Chondrocyte (in vitro differentiated cells): ENCODE results near the gene RAPGEF3. TPM values are rescaled to one million over a fixed set of nuclear protein-coding genes. Genes with fewer than 3 reads are reported as not detected.

Experiments
- DNase-seq: peaks from one replicate; pipeline ENCODE4 v3.0.0; 2021; ENCODE audit warnings: mixed read lengths, low spot score
- H3K27ac Mint-ChIP-seq: one replicate; pipeline ENCODE4 v1.8.0; 2021; ENCODE audit warnings: mild to moderate bottlenecking, moderate library complexity, mixed read lengths; ENCODE audit not compliant: unreplicated experiment
- H3K27me3 Mint-ChIP-seq: 2 replicates; pipeline ENCODE4 v1.8.0; 2021; ENCODE audit warnings: low read depth, mixed read lengths
- H3K36me3 Mint-ChIP-seq: 2 replicates; pipeline ENCODE4 v1.8.0; 2021; ENCODE audit warnings: low read depth, mixed read lengths
- H3K4me1 Mint-ChIP-seq: 2 replicates; pipeline ENCODE4 v1.8.0; 2021; ENCODE audit warnings: low read depth, mild to moderate bottlenecking, mixed read lengths
- H3K4me3 Mint-ChIP-seq: one replicate; pipeline ENCODE4 v1.8.0; 2021; ENCODE audit warnings: mild to moderate bottlenecking, moderate library complexity, mixed read lengths; ENCODE audit not compliant: unreplicated experiment
- H3K9me3 Mint-ChIP-seq: 2 replicates; pipeline ENCODE4 v1.8.0; 2021; ENCODE audit warnings: low read depth, mixed read lengths
- total RNA-seq: library from RNA; stranded (reverse); gene quantifications from 3 replicates; pipeline ENCODE4 v1.2.1, GENCODE V29; 2021
- TF ChIP-seq, protein P1 (sequence below): fragments of 200-600 bp; sonication (generic); IDR thresholded peaks from 2 replicates; pipeline ENCODE4 v1.5.0; 2021; ENCODE audit warnings: antibody characterized with exemption, mild to moderate bottlenecking, moderate library complexity

RAPGEF3 gene
- total RNA-seq, 1 donor from 2014 or later, result 1.3 TPM

DNA sequence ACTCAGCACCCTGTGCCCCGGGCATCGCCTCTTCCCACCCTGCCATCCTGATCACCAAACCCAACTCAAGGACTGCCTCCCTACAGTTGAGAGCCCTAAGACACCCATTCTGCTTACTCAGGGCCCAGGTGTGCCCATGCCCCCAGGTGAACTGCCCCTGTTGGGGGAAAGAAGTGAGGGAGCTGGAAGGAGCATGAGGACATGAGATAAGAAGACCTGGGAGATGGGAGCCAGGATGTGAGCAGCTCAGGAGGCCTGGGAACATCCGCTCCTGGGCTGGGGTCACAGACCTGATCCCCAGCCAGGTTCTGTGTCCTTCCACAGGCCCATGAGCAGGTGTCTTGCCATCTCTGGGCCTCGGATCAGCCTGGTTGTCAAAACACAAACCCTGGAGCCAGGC, 6.6 kb downstream of the RAPGEF3 start:
- no peak for DNase-seq
- no peak overlapping the region for H3K4me3 Mint-ChIP-seq
- TF ChIP-seq, protein P1, sequence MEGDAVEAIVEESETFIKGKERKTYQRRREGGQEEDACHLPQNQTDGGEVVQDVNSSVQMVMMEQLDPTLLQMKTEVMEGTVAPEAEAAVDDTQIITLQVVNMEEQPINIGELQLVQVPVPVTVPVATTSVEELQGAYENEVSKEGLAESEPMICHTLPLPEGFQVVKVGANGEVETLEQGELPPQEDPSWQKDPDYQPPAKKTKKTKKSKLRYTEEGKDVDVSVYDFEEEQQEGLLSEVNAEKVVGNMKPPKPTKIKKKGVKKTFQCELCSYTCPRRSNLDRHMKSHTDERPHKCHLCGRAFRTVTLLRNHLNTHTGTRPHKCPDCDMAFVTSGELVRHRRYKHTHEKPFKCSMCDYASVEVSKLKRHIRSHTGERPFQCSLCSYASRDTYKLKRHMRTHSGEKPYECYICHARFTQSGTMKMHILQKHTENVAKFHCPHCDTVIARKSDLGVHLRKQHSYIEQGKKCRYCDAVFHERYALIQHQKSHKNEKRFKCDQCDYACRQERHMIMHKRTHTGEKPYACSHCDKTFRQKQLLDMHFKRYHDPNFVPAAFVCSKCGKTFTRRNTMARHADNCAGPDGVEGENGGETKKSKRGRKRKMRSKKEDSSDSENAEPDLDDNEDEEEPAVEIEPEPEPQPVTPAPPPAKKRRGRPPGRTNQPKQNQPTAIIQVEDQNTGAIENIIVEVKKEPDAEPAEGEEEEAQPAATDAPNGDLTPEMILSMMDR, result no peak
- H3K27me3 Mint-ChIP-seq, result peaks cover 7% of the 10 kb centered on the region
- no peaks in the 10 kb centered on the region for H3K9me3 Mint-ChIP-seq
- no peak overlapping the region for H3K27ac Mint-ChIP-seq
- peaks cover 22% of the 10 kb centered on the region for H3K4me1 Mint-ChIP-seq
- no peaks in the 10 kb centered on the region for H3K36me3 Mint-ChIP-seq

- Mint-ChIP-seq H3K27ac (no peak overlapping the region), H3K36me3 (no peaks in the 10 kb centered on the region), H3K27me3 (peaks cover 9% of the 10 kb centered on the region), H3K4me1 (peaks cover 22% of the 10 kb centered on the region), H3K4me3 (no peak overlapping the region), H3K9me3 (no peaks in the 10 kb centered on the region)
- no peak for DNase-seq
- TF ChIP-seq, protein P1, result no peak
Measured at GRCh38 chr12:47751561-47751960, 7.1 kb downstream of the RAPGEF3 start.

DNA sequence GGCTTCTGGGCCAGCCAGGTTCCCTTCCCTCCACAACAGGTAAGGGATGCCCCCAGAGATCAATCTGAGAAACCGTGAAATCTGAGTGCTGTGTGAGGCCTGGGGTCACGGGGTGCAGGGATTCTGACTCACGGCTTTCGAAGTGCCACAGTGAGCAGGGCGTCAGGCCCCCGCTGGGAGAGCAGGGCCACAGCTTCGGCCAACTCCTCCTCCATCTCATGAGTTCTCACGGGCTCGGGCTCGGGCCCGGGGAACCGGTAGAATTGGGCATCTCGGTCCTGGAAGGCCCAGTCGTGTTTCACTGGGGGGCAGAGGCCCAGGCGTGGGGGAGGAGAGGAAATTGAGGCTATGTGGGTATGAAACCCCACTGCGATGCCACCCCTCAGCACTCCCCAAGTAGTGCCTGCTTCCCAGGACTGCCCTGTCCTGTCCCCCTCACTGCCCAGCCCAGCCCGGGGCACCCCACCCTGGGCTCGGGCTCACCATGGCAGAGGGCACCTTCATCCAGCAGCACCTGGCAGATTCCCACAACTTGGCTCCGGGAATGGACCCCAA, 7.7 kb downstream of the RAPGEF3 start:
- Mint-ChIP-seq H3K4me1 (peaks cover 22% of the 10 kb centered on the region), H3K4me3 (no peak overlapping the region), H3K27me3 (peaks cover 12% of the 10 kb centered on the region), H3K9me3 (no peaks in the 10 kb centered on the region), H3K27ac (no peak overlapping the region), H3K36me3 (no peaks in the 10 kb centered on the region)
- no peak for DNase-seq
- TF ChIP-seq, protein P1, result no peak

DNA sequence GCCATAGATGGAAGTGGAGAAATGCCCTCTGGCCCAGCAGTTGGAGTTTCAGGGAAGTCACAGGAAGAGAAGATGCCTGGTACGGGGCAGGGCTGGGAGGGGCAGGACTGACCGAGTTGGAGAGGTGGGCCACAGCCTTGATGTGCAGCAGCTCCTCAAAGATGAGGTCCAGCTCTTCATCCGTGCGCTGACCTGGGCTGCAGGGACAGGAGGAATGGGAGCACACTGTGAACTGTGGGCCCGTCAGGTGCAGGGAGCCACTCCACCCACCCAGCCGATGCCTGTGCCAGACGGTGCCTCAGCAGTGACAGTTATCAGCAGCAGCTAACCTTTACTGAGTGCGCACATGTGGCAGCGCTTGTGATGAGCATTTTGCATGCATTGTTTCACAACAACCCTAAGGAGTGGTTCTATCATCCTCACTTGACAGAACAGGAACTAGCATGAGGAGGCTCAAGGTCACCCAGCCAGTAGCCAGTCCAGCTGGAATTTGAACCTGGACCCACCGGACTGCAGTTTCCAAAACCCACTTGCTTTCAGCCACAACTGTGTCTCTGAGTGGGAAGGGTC, 8.4 kb downstream of the RAPGEF3 start:
- TF ChIP-seq, protein P1, result no peak
- Mint-ChIP-seq H3K4me1 (peaks cover 22% of the 10 kb centered on the region), H3K9me3 (no peaks in the 10 kb centered on the region), H3K4me3 (no peak overlapping the region), H3K36me3 (no peaks in the 10 kb centered on the region), H3K27ac (no peak overlapping the region), H3K27me3 (peaks cover 18% of the 10 kb centered on the region)
- no peak for DNase-seq

DNA sequence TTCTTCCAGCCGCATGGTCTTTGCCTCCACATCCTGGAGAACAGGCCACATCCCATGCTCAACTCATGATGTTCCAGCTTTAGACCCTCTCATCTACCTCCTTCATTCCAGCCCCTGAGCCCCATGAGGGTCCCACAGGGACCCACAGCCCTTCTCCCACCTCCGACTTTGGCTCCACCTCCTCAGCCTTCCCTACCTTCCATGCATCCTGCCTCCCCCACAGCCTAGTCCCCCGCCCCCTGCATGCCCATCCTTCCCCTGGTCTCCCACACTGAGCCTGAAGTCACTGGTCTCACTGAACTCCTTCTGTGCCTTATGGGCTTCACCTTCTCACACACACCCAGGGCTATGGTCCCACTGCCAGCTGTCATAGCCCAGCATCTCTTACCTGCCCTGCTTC, 9.8 kb downstream of the RAPGEF3 start:
- no peak for DNase-seq
- Mint-ChIP-seq H3K4me3 (no peak overlapping the region), H3K36me3 (no peaks in the 10 kb centered on the region), H3K9me3 (no peaks in the 10 kb centered on the region), H3K27ac (no peak overlapping the region), H3K27me3 (peaks cover 29% of the 10 kb centered on the region), H3K4me1 (peaks cover 16% of the 10 kb centered on the region)
- TF ChIP-seq, protein P1, result no peak
